ENCODE data around the gene COL4A4. TPM values are rescaled to one million over a fixed set of nuclear protein-coding genes. Genes with fewer than 3 reads are reported as not detected.

COL4A4 gene
- polyA plus RNA-seq, 2 of the 4 experiments (the other 2 are of a cell fraction) = 1.7 to 6.8 TPM

- CTCF ChIA-PET = interaction anchor here (1.2 kb wide), 1 partner anchor 15 kb away, joined by 3 read pairs; no protein-coding TSS in a partner anchor
- no peak overlapping the region for H3K27ac ChIP-seq
- 87% methylated on average over 6 of the region's 6 CpGs for WGBS (ENCODE audit: missing lambda C conversion rate)
These were observed 194.5 kb downstream of the COL4A4 start for GRCh38 chr2:226969417-226970080.

GRCh38 chr2:226965376-226965775 lies 198.6 kb downstream of the COL4A4 start:
- ATAC-seq (no peak), DNase-seq (ENCODE audit: low read depth in 1 of 2, low spot score in 1 of 2) (no peak), FAIRE-seq (no peak)
- Histone ChIP-seq H3K9me3 (no peaks in the 10 kb centered on the region), H3K4me2 (no peak overlapping the region), H3K27ac (no peak overlapping the region), H3K4me1 (peaks cover 10% of the 10 kb centered on the region), H3K4me3 (no peak overlapping the region)
- 100% methylated on average over 1 of the region's 1 CpG for WGBS (ENCODE audit: missing lambda C conversion rate)
- POLR2A ChIA-PET = no interaction called here
- CTCF ChIA-PET = no interaction called here
- TF ChIP-seq MYC (IDR thresholded peaks at IDR 0.05; ENCODE audit: borderline replicate concordance, low read length) = no peak
- no peak for TF ChIP-seq REST (IDR thresholded peaks at IDR 0.05)
- no peak for TF ChIP-seq ESRRA (IDR thresholded peaks at IDR 0.05; ENCODE audit: borderline replicate concordance, low read length)
- no peak for TF ChIP-seq POLR2AphosphoS2 (conservative IDR thresholded peaks at IDR 0.05; ENCODE audit: low read length)

More at GRCh38 chr2:226969417-226970080, 194.5 kb downstream of the COL4A4 start:
- POLR2A ChIA-PET = no interaction called here
- ATAC-seq (no peak), FAIRE-seq (no peak), DNase-seq (ENCODE audit: low read depth in 1 of 2, low spot score in 1 of 2) (no peak)
- TF ChIP-seq POLR2AphosphoS2 (conservative IDR thresholded peaks at IDR 0.05; ENCODE audit: low read length) (no peak), RARB (CRISPR knock-in tag; IDR thresholded peaks at IDR 0.05) (no peak), HDAC2 (IDR thresholded peaks at IDR 0.05) (no peak)
- Histone ChIP-seq H3K4me1 (no peaks in the 10 kb centered on the region), H3K4me2 (no peak overlapping the region), H3K9me3 (no peaks in the 10 kb centered on the region), H3K4me3 (no peak overlapping the region)

- Histone ChIP-seq H3K27ac (peak overlapping the region; percentile 11 to 72; a peak in 4 of 6 replicates), H3K4me1 (peaks cover 10% of the 10 kb centered on the region), H3K9me3 (no peaks in the 10 kb centered on the region), H3K4me2 (peak overlapping the region; percentile 39; the same call in 2 of the 3 replicates), H3K4me3 (no peak overlapping the region)
- ChIA-PET CTCF (interaction anchor here (1.0 kb wide), 1 partner anchor 22 kb away, joined by 5 read pairs; no protein-coding TSS in a partner anchor), POLR2A (no interaction called here)
- 0% methylated on average over 1 of the region's 1 CpG for WGBS (ENCODE audit: missing lambda C conversion rate)
- FAIRE-seq = no peak
- peak in 1 of 2 experiments; percentile 82; a peak in 3 of 6 replicates for ATAC-seq
- no peak for TF ChIP-seq JUNB (IDR thresholded peaks at IDR 0.05)
- no peak for TF ChIP-seq ESRRA (IDR thresholded peaks at IDR 0.05; ENCODE audit: borderline replicate concordance, low read length)
- peak; percentile 60 for TF ChIP-seq MAFK (IDR thresholded peaks at IDR 0.05; ENCODE audit: partially characterized antibody)
- DNase-seq (ENCODE audit: low read depth in 1 of 2, low spot score in 1 of 2) = peak in 1 of 2 experiments; percentile 29
These were observed 200.5 kb downstream of the COL4A4 start for GRCh38 chr2:226963528-226963927.

GRCh38 chr2:226962176-226962773 lies 201.7 kb downstream of the COL4A4 start:
- TF ChIP-seq ZNF302 (CRISPR knock-in tag; IDR thresholded peaks at IDR 0.05) = no peak
- TF ChIP-seq ZC3H11A (IDR thresholded peaks at IDR 0.05) = no peak
- TF ChIP-seq TFCP2L1 (CRISPR knock-in tag; IDR thresholded peaks at IDR 0.05) = no peak
- no peak for TF ChIP-seq HMGXB4 (CRISPR knock-in tag; IDR thresholded peaks at IDR 0.05; ENCODE audit: borderline replicate concordance)
- no peak for TF ChIP-seq MAX (IDR thresholded peaks at IDR 0.05)
- no peak for TF ChIP-seq MAFK (IDR thresholded peaks at IDR 0.05; ENCODE audit: partially characterized antibody)
- TF ChIP-seq POLR2A (IDR thresholded peaks at IDR 0.05; ENCODE audit: low read length) = no peak
- FAIRE-seq = no peak
- no peak for ATAC-seq
- Histone ChIP-seq H3K27ac (no peak overlapping the region), H3K4me2 (no peak overlapping the region), H3K9me3 (no peaks in the 10 kb centered on the region), H3K4me1 (peaks cover 10% of the 10 kb centered on the region), H3K4me3 (no peak overlapping the region)
- CTCF ChIA-PET = no interaction called here
- POLR2A ChIA-PET = no interaction called here
- 86% methylated on average over 3 of the region's 3 CpGs for WGBS (ENCODE audit: missing lambda C conversion rate)
- DNase-seq (ENCODE audit: low read depth in 1 of 2, low spot score in 1 of 2) = no peak
